OCI-LY3 (cell line): ENCODE measurements around the gene CYP20A1.
"Not testable (repeated sequence)": the region's sequence is repeated elsewhere in the genome, so short reads cannot be mapped to it uniquely, and the experiment has no call there.

Experiments
- H2AFZ ChIP-seq: fragments of 200-600, 300-600 bp; shearing (Covaris generic); 2 replicates; pipeline ENCODE4 v1.6.0; 2014; ENCODE audit warnings: antibody characterized with exemption, low read depth, low read length
- H3K27ac ChIP-seq: fragments of 200-600, 300-600 bp; sonication (generic); 2 replicates; pipeline ENCODE4 v1.5.1; 2014; ENCODE audit warnings: mild to moderate bottlenecking, low read length, moderate library complexity, mixed read lengths
- H3K27me3 ChIP-seq: fragments of 200-600, 300-600 bp; sonication (generic); 2 replicates; pipeline ENCODE4 v1.6.1; 2014; ENCODE audit warnings: low read depth, low read length, mixed read lengths
- H3K36me3 ChIP-seq: fragments of 200-600, 300-600 bp; sonication (generic); replicated peaks from 2 replicates; pipeline ENCODE3; 2014; ENCODE audit warnings: low read depth, low read length, mixed read lengths
- H3K4me1 ChIP-seq: fragments of 300-600, 200-600 bp; sonication (generic); 2 replicates; pipeline ENCODE4 v1.6.1; 2014; ENCODE audit warnings: low read length, mixed read lengths
- H3K4me2 ChIP-seq: fragments of 200-600, 300-600 bp; sonication (generic); 2 replicates; pipeline ENCODE4 v1.6.1; 2014; ENCODE audit warnings: low read length, mixed read lengths
- H3K4me3 ChIP-seq: fragments of 300-600, 200-600 bp; sonication (generic); 2 replicates; pipeline ENCODE4 v1.5.1; 2014; ENCODE audit warnings: antibody characterized with exemption, mild to moderate bottlenecking, low read length, moderate library complexity
- H3K79me2 ChIP-seq: fragments of 300-600, 200-600 bp; shearing (Covaris generic); 2 replicates; pipeline ENCODE4 v1.6.1; 2014; ENCODE audit warnings: mild to moderate bottlenecking, low read length, mixed read lengths
- H3K9ac ChIP-seq: fragments of 300-600, 200-600 bp; shearing (Covaris generic); 2 replicates; pipeline ENCODE4 v1.6.0; 2014; ENCODE audit warnings: mild to moderate bottlenecking, low read length, moderate library complexity
- H3K9me3 ChIP-seq: fragments of 200-600, 300-600 bp; shearing (Covaris generic); 2 replicates; pipeline ENCODE4 v1.6.1; 2014; ENCODE audit warnings: low read length, mixed read lengths; ENCODE audit not compliant: insufficient read depth
- H4K20me1 ChIP-seq: fragments of 200-600, 300-600 bp; sonication (generic); 2 replicates; pipeline ENCODE4 v1.6.1; 2016; ENCODE audit warnings: low read length, mixed read lengths; ENCODE audit not compliant: insufficient read depth
- CTCF ChIP-seq: fragments of 200-600, 300-600 bp; sonication (generic); IDR thresholded peaks from 2 replicates; pipeline ENCODE4 v1.5.1; 2014; ENCODE audit warnings: antibody characterized with exemption, low read length, low read depth
- EZH2phosphoT487 ChIP-seq: fragments of 200-600 bp; shearing (Covaris generic); IDR thresholded peaks from 2 replicates; pipeline ENCODE4 v1.6.1; 2018; ENCODE audit warnings: antibody characterized with exemption, mixed run types, low read depth

CYP20A1 gene

GRCh38 chr2:203238704-203239526, at the start of gene CYP20A1:
CYP20A1 (plus strand) TSS chr2:203239018; CDS start chr2:203239063, 45 bp downstream.
- Histone ChIP-seq H2AFZ (peak within 1 kb of the TSS; percentile 92), H3K9ac (peak within 1 kb of the TSS; percentile 93), H3K4me2 (peak within 1 kb of the TSS; percentile 85), H3K79me2 (peaks cover 34% of the 10 kb centered on the region), H3K4me3 (peak within 1 kb of the TSS; percentile 86), H3K9me3 (no peaks in the 10 kb centered on the region), H3K36me3 (no peaks in the 10 kb centered on the region), H3K27me3 (no peaks in the 10 kb centered on the region), H3K4me1 (peaks cover 14% of the 10 kb centered on the region), H4K20me1 (no peaks in the 10 kb centered on the region), H3K27ac (peak within 1 kb of the TSS; percentile 86)
- TF ChIP-seq CTCF (peak; percentile 39), EZH2phosphoT487 (no peak)

- not testable (repeated sequence) for H2AFZ ChIP-seq, H3K9ac ChIP-seq, H4K20me1 ChIP-seq, H3K4me3 ChIP-seq, H3K36me3 ChIP-seq, H3K27me3 ChIP-seq, H3K79me2 ChIP-seq, H3K9me3 ChIP-seq, H3K4me1 ChIP-seq, H3K27ac ChIP-seq, H3K4me2 ChIP-seq
Measured at GRCh38 chr2:203190547-203190946, 48.3 kb upstream of the CYP20A1 start.

- not testable (repeated sequence) for H3K27ac ChIP-seq, H3K9me3 ChIP-seq, H2AFZ ChIP-seq, H3K4me2 ChIP-seq, H3K4me1 ChIP-seq, H3K9ac ChIP-seq, H3K4me3 ChIP-seq, H3K36me3 ChIP-seq, H3K27me3 ChIP-seq, H4K20me1 ChIP-seq, H3K79me2 ChIP-seq
Measured at GRCh38 chr2:203191026-203191425, 47.8 kb upstream of the CYP20A1 start.

GRCh38 chr2:203191961-203192360, 46.9 kb upstream of the CYP20A1 start:
- H3K9me3 ChIP-seq = no peaks in the 10 kb centered on the region
- H3K9ac ChIP-seq = no peak overlapping the region
- no peaks in the 10 kb centered on the region for H4K20me1 ChIP-seq
- no peaks in the 10 kb centered on the region for H3K27me3 ChIP-seq
- H3K4me3 ChIP-seq = no peak overlapping the region
- TF ChIP-seq CTCF = no peak
- TF ChIP-seq EZH2phosphoT487 = no peak
- no peaks in the 10 kb centered on the region for H3K79me2 ChIP-seq
- H3K36me3 ChIP-seq = no peaks in the 10 kb centered on the region
- no peak overlapping the region for H3K4me2 ChIP-seq
- H3K4me1 ChIP-seq = no peaks in the 10 kb centered on the region
- H2AFZ ChIP-seq = no peak overlapping the region
- no peak overlapping the region for H3K27ac ChIP-seq

- H3K4me2 ChIP-seq = no peak overlapping the region
- TF ChIP-seq CTCF (no peak), EZH2phosphoT487 (no peak)
- no peaks in the 10 kb centered on the region for H3K79me2 ChIP-seq
- H2AFZ ChIP-seq = no peak overlapping the region
- H3K9ac ChIP-seq = no peak overlapping the region
- no peaks in the 10 kb centered on the region for H3K27me3 ChIP-seq
- no peaks in the 10 kb centered on the region for H3K9me3 ChIP-seq
- H3K27ac ChIP-seq = no peak overlapping the region
- H3K4me3 ChIP-seq = no peak overlapping the region
- H3K4me1 ChIP-seq = no peaks in the 10 kb centered on the region
- H4K20me1 ChIP-seq = no peaks in the 10 kb centered on the region
- no peaks in the 10 kb centered on the region for H3K36me3 ChIP-seq
Measured at GRCh38 chr2:203195331-203196036, 43.3 kb upstream of the CYP20A1 start.
